GM12873 (cell line): ENCODE measurements around the gene MMS22L.

Experiments
- TF ChIP-seq, protein P1 (sequence below): IDR thresholded peaks from 2 replicates; pipeline ENCODE4 v1.5.1; 2012; ENCODE audit warnings: low read depth, mild to moderate bottlenecking, moderate library complexity, low read length, control low read depth; ENCODE audit not compliant: insufficient read depth; ENCODE audit errors: missing control alignments

MMS22L gene

DNA sequence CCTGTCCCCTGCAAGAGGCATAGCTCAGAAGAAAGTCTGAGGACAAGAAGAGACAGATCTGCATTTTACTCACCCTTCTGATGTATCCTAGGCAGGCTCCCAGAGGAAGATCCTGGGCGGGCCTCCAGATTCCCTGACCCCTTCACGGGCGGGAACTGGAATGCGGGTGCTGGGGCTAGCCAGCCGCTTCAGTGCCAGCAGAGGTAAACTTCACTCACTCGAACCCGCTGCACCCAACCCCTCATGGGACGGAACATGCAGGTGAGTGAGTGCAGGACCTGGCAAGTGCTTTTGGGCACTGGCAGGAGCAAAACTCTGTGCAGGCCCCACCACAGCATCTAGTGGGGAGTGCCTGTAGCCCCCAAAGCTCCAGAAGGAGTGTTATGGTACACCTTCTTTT, 171.8 kb downstream of the MMS22L start:
- TF ChIP-seq, protein P1, sequence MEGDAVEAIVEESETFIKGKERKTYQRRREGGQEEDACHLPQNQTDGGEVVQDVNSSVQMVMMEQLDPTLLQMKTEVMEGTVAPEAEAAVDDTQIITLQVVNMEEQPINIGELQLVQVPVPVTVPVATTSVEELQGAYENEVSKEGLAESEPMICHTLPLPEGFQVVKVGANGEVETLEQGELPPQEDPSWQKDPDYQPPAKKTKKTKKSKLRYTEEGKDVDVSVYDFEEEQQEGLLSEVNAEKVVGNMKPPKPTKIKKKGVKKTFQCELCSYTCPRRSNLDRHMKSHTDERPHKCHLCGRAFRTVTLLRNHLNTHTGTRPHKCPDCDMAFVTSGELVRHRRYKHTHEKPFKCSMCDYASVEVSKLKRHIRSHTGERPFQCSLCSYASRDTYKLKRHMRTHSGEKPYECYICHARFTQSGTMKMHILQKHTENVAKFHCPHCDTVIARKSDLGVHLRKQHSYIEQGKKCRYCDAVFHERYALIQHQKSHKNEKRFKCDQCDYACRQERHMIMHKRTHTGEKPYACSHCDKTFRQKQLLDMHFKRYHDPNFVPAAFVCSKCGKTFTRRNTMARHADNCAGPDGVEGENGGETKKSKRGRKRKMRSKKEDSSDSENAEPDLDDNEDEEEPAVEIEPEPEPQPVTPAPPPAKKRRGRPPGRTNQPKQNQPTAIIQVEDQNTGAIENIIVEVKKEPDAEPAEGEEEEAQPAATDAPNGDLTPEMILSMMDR, result no peak

DNA sequence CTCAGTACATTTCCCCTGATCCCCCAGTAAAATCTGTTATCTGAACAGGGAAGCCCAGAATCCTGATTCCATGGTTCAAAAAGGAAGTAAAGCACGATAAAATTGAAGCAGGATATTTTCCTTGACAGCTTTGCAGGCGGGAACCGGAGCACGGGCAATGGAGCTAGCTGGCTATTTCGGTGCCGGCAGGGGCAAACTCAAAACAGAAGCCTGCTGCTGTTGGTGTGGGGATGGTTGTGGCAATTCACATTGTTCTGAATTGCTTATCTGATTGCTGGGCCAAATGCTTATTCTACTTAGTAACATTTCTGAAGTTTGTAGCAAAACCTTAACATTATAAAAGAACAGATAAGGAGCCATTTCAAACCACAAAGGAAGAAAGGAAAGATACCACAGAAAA, 172.4 kb downstream of the MMS22L start:
- TF ChIP-seq, protein P1, result no peak

DNA sequence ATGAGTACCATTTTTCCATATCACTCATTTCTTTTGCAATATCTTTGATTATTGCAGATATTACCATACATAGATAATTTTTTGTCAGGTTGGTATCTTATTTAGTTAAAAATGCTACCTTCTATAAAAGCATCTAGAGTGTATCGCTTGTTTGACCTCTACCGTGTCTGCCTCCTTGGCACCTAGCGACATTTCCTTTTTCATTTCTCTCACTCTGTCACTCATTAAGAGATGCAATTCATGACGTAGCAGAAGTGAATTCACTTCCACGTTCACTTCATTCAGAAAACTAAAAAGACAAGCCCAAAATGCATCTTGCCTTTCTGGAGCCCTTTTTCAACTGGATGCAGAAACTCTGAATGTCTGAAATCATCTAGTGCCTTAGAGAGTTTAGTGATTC, 172.9 kb downstream of the MMS22L start:
- TF ChIP-seq, protein P1, result no peak

DNA sequence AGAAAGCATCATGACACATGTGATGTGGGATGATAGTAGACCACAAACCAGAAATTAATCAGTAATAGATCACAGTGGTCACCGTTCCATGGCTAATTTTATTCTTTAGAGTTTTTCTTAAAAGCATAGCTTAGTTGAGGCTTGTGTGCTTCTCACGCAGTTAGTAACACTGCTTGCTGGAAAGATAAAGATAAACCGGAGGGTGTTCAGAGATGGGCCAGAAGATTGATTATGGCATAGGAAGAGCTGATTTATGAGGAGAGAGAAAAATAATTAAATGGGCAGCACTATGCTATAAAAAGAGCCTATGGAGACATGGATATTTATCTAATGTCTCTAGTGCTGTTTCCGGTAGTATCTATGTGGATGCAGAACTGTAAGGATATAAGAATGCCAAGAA, 173.6 kb downstream of the MMS22L start:
- TF ChIP-seq, protein P1, result no peak

DNA sequence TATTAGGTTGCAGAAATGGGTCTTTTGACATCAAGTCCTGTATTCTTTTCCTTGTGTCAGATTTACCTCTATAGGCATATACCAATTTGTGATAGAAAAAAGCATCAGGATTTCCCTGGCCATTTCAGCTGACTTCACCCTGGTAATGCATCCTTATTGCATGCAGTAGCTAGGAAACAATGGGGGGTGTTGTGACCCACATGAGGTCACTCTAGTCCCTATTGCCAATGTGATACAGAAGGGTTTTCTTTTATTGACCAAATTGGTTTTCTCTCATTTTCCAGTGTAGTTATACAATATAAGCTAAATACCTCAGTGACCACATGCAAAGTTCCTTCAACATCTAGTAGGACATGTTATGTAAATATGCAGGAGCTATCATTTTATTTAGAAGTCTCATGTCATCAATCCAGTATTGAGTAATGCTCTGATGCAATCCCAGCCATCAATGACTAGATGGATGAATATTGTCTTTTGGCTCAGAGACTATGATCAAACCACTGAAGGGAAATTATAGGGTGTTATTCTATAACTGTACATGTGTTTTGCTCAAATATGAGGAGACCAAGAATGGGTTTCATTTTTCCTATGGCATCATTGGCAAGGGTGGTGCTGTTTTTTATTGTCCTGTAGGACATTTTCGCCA, 180.7 kb downstream of the MMS22L start:
- TF ChIP-seq, protein P1, result no peak

DNA sequence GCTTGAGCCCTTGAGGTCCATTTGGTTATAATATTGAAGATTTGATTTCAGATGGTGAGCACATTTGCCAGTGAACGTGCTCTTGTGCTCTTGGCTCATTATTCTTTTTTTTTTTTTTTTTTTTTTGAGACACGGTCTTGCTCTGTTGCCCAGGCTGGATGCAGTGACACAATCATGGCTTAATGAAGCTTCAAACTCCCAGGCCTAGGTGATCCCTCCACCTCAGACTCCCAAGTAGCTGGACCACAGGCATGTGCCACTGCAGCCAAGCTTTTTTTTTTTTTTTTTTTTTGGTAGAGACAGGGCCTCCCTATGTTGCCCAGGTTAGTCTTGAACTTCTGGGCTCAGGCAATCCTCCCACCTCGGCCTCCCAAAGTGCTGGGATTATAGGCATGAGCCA, 182.3 kb downstream of the MMS22L start:
- TF ChIP-seq, protein P1, result no peak

DNA sequence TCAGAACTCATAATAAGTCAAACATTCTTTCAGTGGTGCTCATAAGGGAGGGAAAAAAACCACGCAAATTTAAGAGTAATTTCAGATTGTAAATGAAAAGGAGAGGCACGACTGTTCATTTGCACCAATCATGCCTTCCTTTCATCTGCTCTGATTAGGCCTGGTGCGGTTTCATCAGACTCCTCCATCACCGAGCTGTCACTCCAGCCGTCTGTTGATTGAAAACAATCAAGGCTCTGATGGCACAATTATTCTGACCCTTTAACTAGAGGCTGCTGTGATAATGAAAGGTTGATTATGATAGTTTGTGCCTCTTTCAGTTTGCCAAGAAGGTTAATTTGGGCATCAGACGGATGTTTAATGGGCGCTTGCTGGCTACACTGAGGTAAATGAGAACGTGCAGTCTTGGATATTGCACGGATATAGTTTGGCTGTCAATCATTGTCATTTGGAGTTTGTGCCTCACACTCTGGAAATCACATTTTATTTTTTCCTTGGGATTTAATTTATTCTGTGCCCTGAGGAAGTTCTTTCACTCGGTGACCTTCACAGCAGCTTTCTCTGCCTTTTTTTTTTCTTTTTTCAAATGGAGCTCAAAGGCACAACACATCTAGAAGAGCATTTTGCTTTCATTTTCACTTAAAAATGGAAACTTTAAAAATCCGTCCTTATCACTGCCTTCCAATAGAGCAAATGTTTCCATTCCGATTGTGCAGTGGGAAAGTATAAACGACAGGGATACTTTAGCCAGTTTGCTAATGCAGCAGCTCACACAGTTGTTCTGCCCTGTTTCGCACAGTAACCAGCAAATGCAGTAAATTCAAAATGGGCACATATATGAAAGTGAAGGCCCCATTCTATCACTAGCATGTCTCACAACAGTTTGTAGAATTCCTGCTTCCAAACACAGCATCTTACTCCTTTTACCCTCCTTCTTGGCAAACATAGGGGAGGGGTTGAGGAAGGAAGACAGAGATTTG, 185.7 kb downstream of the MMS22L start:
- TF ChIP-seq, protein P1, result no peak
